Loucy (cell line): Measurements from ENCODE around the gene YTHDF2.

Experiments
- EZH2phosphoT487 ChIP-seq: fragments of 200-600 bp; IDR thresholded peaks from 2 replicates; pipeline ENCODE4 v1.6.1; 2018; ENCODE audit warnings: antibody characterized with exemption, mild to moderate bottlenecking, moderate library complexity, borderline replicate concordance
- TF ChIP-seq, protein P1 (sequence below): fragments of 200-600 bp; sonication (generic); conservative IDR thresholded peaks from 2 replicates; pipeline ENCODE4 v1.5.1; 2014; ENCODE audit warnings: mild to moderate bottlenecking, antibody characterized with exemption, low read length

GRCh38 chr1:28782011-28782410, 45.3 kb downstream of the YTHDF2 start:
- TF ChIP-seq, protein P1, sequence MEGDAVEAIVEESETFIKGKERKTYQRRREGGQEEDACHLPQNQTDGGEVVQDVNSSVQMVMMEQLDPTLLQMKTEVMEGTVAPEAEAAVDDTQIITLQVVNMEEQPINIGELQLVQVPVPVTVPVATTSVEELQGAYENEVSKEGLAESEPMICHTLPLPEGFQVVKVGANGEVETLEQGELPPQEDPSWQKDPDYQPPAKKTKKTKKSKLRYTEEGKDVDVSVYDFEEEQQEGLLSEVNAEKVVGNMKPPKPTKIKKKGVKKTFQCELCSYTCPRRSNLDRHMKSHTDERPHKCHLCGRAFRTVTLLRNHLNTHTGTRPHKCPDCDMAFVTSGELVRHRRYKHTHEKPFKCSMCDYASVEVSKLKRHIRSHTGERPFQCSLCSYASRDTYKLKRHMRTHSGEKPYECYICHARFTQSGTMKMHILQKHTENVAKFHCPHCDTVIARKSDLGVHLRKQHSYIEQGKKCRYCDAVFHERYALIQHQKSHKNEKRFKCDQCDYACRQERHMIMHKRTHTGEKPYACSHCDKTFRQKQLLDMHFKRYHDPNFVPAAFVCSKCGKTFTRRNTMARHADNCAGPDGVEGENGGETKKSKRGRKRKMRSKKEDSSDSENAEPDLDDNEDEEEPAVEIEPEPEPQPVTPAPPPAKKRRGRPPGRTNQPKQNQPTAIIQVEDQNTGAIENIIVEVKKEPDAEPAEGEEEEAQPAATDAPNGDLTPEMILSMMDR = no peak
- TF ChIP-seq EZH2phosphoT487 = no peak
